HG03196 (cell line): ENCODE data around the gene KCNN4.
"Not testable (repeated sequence)": the region's sequence is repeated elsewhere in the genome, so short reads cannot be mapped to it uniquely, and the experiment has no call there.

ENCODE experiments used
- ATAC-seq: cut with Tn5 transposase; IDR thresholded peaks from one replicate; pipeline ENCODE4 v1.9.1; 2021; ENCODE audit not compliant: unreplicated experiment

The KCNN4 gene

DNA sequence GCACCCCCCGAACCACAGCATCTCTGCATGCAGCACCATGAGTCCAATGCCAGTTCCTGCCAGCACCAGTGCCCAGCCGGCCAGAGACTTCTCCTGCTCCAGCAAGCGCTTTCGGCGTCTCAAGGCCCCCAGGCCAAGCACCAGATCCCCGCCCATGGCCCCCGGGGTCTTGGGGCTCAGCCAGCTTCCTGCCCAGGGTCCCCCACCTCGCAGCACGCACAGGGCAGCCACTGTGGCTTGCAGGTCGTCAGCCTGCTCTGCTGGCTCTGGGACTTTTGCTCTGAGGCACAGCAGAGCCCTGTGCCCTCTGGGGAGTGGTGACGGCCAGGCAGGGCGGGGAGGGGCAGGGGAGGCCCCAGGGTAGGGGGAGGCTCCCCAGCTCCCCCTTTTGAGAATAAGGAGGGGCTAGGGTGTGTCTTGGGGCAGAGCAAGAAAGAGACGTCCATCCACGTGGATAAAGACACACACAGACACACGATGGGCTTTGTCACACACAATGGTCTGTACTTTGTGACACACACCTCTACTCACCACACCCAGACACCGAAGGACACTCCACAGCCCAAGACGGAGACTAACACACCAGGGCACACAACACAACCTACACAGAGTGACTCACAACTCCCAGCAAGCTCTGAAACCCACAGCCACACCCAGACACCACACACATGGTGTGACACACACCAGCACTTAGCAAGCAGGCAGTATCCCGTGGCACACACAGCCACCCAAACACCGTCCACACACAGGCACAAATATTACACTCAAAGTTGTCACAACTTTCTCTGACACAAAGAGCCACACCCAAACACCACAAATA lies at the start of gene KCNN4:
Gene KCNN4 (minus strand): TSS at position 268 of the 820 bp plus-strand sequence. CDS start 112 bp downstream, at position 156.
- no peak for ATAC-seq

DNA sequence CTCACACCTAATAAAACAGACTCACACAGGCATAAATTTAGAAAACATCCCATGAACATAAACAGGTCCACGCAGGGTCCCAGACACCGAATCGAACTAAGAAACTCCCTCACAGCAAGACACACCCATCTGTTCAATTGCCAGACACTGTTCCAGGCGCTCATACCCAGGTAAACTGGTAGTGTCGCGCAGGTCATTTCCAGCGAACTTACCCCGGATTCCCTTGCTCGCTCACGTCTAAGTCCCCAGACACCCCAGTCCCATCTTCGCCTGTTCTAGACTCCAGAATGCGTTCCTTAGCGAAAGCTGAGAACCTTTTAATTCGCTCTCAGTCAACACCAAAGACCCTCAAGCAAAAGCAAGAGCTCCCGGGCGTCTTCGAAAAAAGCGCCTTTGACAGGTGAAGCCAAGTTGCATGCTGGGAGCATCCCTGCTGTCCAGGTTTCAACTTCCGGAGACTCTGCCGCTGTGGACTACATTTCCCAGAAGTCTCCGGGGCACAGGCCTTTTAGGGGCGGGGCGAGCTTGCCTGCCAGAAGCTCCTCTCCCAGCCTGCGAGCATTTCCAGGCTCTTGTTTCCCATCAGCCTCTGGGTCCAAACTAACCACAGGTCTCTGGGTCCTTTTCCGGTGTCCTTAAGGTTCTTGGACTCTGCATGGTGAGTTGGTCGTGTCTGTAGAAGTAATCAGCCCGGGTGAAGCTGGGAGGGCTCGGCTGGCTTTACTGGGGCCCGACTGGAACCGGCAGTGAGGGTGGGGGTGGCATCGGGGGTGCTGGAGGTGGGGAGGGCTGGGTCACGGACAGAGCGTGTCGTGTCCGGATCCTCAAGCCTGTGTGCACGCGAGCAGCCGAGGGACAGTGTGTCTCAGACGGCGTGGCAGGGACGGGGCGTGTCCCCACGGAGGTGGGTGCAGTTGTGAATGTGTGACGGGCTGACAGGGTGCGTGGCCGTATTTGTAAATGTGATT lies 46.3 kb upstream of the KCNN4 start, which contains the start of gene ZNF283:
Gene ZNF283 (plus strand): TSS at position 535 of the 968 bp plus-strand sequence. CDS start 6,184 bp downstream, outside the sequence.
- peak; percentile 86 for ATAC-seq

DNA sequence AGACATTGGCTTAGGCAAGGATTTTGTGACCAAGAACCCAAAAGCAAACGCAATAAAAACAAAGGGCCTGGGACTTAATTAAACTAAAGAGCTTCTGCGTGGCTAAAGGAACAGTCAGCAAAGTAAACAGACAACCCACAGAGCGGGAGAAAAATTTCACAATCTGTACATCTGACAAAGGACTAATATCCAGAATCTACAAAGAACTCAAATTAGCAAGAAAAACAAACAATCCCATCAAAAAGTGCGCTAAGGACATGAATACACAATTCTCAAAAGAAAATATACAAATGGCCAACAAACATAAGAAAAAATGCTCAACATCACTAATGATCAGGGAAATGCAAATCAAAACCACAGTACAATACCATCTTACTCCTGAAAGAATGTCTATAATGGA lies 43.8 kb upstream of the KCNN4 start:
- ATAC-seq, result not testable (repeated sequence)

DNA sequence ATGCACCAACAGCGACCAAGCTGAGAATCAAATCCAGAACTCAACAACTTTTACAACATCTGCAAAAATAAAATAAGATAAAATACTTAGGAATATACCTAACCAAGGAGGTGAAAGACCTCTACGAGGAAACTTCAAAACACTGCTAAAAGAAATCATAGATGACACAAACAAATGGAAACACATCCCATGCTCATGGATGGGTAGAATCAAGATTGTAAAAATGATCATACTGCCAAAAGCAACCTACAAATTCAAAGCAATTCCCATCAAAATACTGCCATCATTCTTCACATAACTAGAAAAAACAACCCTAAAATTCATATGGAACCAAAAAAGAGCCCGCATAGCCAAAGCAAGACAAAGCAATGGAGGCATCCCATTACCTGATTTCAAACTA lies 43.1 kb upstream of the KCNN4 start:
- not testable (repeated sequence) for ATAC-seq

DNA sequence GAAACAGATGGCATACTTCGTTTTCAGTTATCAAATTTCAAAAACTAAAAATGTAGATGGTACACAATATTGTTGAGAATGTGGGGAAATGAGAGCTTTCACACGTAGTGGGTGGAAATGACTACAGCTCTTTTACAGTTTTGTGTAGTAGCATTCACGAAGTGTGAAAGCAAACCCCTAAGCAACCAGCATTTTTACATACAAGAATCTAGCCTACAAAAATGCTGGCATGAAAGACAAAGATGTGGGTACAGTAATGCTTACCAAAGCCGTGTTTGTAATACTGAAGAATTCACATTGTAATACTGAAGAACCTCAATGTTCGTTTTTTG lies 40.1 kb upstream of the KCNN4 start:
- no peak for ATAC-seq

DNA sequence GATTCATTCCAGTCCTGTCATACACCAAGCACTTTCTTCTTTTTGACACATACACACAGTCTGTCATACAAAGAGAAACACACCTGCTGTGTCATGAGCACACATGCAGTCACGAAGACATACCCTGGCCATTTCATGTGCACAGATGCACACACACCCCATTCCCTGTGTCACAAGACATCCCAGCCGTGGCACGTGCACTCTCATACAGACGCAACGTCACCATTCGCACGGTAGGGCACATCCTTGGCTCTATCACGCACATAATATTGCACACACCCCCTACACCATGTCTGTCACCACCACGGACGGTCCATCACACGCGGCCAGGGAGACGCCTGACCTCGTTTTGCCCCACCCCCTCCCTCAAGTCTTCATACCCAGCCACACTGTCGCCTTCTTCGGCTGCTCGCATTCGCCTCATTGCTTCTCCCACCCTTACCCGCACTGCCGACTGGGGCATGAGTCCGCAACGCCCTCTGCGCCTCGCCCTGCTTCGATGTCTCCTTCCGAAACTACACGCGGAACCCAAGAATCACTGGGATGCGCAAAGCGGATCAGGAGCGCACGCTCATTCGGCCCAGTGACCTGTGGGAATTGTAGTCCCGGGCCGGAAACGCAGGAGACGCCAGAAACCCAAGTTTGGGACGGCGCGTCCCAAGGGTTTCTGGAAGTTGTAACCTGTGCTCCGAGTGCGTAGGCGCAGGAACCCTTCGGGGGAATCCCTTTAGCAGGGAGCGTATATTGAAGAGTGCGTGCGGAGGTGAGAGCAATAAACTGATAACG lies 39.5 kb upstream of the KCNN4 start:
- no peak for ATAC-seq

DNA sequence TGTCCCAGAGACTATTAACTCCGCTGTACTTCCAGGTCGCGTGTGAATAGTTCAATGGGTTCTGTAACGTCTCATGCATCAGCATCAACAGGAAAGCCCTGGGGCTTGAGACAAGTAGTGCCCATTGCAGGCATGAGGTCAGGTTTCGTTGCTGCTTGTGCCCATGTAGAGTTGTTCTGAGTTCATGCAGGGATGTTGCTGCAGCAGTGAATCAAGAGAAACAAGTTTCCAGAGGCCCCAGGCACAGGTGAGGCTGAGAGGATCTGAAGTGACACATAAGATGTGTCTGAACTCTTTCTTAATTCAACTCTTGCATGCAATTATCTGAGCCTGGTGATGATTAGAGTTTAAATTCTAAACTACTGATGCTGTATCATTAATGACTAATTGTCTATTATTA lies 37.7 kb upstream of the KCNN4 start:
- ATAC-seq, result no peak

DNA sequence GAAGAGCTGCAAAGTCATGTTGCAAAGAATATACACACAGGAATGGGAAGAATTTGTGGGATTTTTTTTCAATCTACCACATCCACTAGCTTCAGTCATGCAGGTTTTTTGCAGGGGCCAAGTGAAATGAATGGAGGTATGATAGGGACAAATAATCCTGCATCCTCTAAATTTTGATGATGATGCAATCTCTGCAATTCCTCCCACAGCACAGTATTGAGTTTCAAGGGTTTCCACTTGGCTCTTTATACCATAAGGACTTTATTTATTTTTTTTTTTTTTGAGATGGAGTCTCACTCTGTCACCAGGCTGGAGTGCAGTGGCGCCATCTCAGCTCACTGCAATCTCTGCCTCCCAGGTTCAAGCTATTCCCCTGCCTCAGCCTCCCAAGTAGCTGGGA lies 36.7 kb upstream of the KCNN4 start:
- not testable (repeated sequence) for ATAC-seq

DNA sequence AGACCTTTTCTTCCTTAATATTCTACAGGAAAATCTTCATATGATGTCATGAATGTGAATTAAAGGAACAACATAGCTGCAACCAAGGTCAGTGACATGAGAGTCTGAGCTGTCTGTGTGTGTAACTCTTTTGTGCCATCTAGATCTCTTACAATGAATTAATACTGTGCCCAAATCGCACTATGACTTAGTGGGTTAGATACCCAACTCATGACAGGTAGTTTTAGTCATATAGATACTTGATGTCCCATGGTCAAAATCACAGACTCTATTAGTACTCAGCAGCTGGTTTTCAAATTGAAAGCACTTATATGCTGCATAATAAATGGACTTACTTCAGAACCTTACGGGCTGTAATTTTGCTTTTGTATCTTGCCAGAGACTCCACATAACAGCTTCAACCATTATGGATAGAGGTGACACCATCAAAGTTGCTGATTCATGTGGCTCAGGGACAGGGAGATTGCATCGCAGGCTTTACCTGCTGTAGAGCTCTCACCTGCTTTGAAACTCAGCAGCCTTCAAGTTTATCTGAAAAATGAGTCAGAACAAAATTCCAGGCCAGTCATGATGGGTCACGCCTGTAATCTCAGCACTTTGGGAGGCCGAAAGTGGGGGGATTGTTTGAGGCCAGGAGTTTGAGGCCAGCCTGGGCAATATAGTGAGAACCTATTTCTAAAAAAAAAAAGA lies 34.0 kb upstream of the KCNN4 start:
- ATAC-seq, result no peak

DNA sequence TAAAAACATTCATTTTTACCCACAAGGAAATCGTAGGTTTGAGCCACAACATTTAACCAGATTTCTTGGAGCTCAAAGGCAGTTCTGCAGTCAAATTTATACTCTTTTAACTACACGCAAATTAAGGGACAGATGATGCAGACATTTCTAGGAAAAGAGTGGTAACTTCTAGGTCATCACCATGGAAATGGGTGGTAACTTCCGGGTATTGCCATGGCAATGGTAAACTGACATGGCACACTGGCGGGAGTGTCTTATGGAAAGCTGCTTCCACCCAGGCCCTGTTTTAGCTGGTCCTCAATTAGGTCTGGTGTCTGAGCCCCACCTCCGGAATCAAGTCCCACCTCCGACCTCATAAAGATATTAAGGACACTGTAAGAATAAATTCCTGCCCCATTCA lies 31.9 kb upstream of the KCNN4 start:
- ATAC-seq, result no peak

DNA sequence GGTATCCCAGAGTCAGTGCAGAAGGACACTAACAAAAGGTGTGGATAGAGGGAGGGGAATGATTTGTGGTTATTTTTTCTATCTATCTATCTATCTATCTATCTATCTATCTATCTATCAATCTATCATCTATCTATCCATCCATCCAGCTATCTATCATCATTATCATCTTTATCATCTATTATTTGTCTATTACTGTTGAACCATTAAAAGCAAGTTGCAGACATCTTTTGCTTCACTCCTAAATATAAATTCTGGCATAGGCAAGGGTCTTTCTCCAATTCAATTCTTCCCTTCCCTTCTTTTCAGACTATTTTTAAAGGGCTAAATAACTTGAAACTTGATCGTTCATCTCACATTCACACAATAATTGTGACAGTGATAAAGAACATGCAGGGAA lies 31.5 kb upstream of the KCNN4 start:
- ATAC-seq, result no peak

DNA sequence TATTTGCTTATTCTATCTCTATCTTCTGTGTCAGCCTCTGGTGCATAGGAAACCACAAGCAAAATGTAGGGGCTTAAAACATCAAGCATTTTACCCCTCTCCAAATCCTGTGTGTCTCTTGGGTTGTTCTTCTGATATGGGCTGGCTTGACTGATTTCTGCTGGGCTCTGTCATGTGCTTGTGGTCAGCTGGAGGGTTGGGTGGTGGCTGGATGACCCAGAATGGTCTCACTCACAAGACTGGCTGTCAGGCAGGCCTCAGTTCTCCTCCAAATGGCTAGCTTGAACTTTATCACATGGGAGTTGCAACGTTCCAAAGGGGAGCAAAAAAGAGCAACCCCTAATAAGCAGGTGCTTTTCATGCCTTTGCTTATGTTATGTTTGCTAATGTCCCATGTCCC lies 31.1 kb upstream of the KCNN4 start:
- no peak for ATAC-seq

DNA sequence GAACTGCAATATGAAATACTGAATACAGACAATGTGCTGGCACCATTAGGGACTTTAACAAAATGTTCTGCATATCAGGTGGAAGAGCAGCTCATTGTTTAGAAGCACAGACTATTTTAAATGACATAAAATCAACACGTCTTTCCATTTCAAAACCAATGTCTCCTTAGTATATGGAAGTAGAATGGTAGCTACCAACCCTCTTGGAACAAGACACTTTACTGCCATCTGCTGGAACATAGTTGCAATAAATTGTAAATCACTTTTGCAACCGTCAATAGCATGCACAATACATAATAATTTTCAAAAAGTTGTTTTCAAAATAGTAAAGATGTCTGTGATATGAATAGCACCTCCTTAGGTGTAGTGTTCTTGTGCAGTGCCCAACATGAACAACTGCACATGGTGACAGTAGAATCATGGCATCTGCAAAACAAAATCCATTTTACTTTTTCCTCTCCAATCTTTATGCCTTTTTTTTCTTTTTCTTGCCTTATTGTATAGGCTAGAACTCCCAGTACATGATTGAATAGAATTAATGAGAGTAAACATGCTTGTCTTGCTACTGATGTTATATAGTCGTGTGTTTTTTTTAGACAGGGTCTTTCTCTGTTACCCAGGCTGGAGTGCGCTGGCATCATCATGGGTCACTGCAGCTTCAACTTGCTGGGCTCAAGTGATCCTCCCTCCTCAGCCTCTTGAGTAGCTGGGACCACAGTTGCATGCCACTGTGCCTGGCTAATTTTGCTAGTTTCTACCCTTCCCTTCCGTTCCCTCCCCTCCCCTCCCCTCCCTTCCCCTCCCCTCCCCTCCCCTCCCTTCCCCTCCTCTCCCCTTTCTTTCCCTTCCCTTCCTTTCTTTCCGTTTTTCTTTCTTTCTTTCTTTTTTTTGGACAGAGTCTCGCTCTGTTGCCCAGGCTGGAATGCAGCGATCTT lies 29.3 kb upstream of the KCNN4 start:
- no peak for ATAC-seq

DNA sequence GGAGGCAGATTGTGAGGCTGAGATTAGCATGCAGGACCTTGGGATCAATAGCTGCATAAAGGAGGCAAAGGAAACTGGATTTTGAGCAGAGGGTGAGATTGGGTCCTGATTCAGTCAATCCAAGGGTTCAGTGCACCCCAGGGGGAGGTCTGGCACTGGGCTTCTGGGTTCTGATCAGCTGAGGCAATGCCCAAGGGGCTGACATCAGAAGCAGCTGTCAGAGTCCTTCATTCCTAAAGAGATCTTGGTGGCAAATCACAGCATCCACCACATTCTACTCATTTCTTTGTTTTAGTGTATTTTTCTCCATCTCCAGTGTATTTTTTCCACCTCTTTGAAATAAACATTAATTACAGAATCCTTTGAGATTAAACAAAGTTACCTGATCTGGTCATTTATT lies 26.9 kb upstream of the KCNN4 start:
- ATAC-seq, result no peak

DNA sequence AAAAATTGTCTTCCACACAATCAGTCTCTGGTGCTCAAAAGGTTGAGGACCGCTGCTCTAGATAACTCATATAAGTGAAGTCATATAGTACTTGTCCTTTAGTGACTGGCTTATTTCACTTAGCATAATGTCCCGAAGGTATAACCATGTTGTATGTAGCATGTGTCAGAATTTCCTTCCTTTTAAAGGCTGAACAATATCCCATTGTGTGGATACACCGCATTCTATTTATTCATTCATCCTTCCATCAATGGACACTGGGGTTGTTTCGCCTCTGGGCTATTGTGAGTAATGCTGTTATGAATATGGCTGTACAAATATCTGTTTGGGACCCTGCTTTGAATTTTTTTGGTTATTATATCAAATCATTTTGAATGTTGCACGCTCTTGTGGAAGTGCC lies 26.1 kb upstream of the KCNN4 start:
- ATAC-seq, result no peak

DNA sequence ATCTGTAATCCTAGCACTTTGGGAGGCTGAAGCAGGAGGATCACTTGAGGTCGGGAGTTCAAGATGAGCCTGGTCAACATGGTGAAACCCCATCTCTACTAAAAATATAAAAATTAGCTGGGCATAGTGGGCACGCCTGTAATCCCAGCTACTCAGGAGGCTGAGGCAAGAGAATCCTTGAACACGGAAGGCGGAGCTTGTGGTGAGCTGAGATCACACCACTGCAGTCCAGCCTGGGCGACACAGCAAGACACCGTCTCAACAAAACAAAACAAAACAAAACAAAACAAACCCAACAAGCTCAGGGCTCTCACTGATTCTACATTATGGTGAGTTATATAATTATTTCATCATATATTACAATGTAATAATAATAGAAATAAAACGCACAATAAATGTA lies 25.6 kb upstream of the KCNN4 start:
- ATAC-seq, result not testable (repeated sequence)

DNA sequence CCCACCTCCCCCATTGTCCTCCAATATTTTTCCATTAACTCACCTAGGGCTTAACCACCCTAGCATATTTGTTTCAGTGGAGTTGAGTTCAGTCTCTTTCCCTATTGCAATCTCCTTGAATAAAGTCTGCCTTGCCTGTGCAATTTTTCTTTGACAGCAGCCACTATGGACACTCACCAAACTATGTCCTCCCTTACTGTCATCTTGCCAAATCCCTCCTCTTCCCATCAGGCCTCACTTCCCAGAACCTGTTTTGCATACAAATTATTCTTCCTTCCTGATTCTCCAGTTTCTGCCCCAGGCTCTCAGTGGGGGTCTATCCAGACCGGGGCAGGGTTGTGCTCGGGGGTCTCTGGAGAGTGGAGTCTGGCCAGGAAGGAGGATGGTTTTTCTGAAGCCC lies 23.7 kb upstream of the KCNN4 start:
- ATAC-seq, result no peak

DNA sequence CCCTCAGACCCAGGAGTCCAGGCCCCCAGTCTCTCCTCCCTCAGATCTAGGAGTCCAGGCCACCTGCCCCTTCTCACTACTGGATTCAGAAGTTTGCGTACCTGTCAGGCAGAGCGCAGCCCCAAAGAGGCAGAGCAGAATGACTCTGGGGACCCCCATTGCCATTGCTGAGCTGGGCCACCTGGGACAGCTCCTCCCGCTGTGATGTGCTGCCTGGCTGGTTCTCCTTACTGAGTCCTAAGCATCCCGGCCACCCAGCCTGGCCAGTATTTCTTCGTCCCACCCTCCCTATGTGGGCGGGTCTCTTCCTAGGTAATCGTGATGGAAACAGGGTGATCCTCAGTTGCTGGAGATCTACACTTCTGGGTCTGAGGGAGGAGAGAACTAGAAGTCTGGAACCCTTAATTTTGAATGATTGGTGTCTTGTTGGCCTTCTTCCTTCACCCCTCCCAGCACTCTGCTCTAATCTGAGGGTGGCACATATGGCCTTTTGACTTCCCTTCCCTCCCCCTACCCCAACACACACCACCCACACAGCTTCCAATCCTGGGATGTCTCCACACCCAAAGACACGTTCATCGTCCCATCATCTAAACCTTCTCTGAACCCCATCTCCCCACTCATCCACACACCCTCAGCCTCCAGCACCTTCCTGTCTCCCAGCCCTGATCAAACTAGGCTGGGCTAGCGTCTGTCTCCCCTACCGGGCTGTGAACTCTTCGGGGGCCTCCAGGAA lies 21.6 kb upstream of the KCNN4 start, which contains the start of gene LYPD5:
Gene LYPD5 (minus strand): TSS at position 232 of the 736 bp plus-strand sequence. CDS start 67 bp downstream, at position 165.
- ATAC-seq, result no peak
